ENCODE results near the gene KCNAB1. TPM values are rescaled to one million over a fixed set of nuclear protein-coding genes. Genes with fewer than 3 reads are reported as not detected.

Gene KCNAB1
- total and polyA plus RNA-seq, 2 donors (not counting 3 experiments of a cell fraction or from before 2014, with no cell fraction given), result 0.21 TPM; not detected in 1

DNA sequence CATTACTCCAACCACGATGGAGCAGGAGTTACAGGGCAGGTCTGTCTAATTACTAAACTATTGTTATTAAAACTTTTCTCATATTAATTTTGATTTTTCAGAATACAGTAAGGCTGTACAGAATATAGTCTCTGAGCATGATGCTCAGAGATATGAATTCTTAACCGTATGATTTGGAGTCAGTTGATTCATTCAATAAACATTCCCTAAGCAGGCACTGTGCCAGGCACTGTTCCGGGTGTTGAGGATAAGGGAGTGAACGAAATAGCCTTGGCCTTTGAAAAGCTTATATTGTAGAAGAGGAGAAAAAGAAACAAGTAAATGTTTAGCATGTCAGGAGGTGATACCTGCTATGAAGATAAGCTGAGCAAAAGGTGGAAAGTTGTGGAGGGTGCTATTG, 187.3 kb downstream of the KCNAB1 start:
- Histone ChIP-seq H2AFZ (ENCODE audit: low read depth, low read length) (peak overlapping the region; percentile 27), H3K9me1 (replicated peaks; ENCODE audit: control insufficient read depth, extremely low read depth, insufficient read depth, low read length) (no peaks in the 10 kb centered on the region), H3K9me3 (replicated peaks; ENCODE audit: control insufficient read depth, insufficient read depth, low read length) (no peaks in the 10 kb centered on the region), H3K4me1 (ENCODE audit: control insufficient read depth, extremely low read depth, insufficient read depth, low read length) (peaks cover 48% of the 10 kb centered on the region), H3K27ac (ENCODE audit: insufficient read depth, low read depth, low read length) (peak overlapping the region; percentile 57), H3K27me3 (ENCODE audit: control insufficient read depth in 2 of 2, insufficient read depth in 2 of 2, low read length in 2 of 2) (no peaks in the 10 kb centered on the region), H3K36me3 (ENCODE audit: control insufficient read depth in 2 of 2, extremely low read depth in 1 of 2, insufficient read depth in 2 of 2, low read length in 2 of 2) (no peaks in the 10 kb centered on the region), H3K4me2 (ENCODE audit: insufficient read depth, low read length) (peak overlapping the region; percentile 63), H4K20me1 (replicated peaks; ENCODE audit: control insufficient read depth, extremely low read depth, insufficient read depth, low read length) (no peaks in the 10 kb centered on the region), H3K79me2 (ENCODE audit: control insufficient read depth, insufficient read depth, low read length) (no peaks in the 10 kb centered on the region), H3K9ac (replicated peaks; ENCODE audit: extremely low read depth, insufficient read depth, low read length) (peak overlapping the region; percentile 24), H3K4me3 (replicated peaks in 1 of 3; ENCODE audit: insufficient read depth in 1 of 3, low read depth in 1 of 3, low read length in 3 of 3) (no peak overlapping the region)
- TF ChIP-seq JUN (IDR thresholded peaks at IDR 0.05; ENCODE audit: borderline replicate concordance, insufficient read depth, insufficient read length, low read depth), result peak; percentile 44
- peak; percentile 68 for TF ChIP-seq FOS (IDR thresholded peaks at IDR 0.05; ENCODE audit: borderline replicate concordance, insufficient read depth, low read length)
- TF ChIP-seq POLR2AphosphoS5 (IDR thresholded peaks at IDR 0.05; ENCODE audit: insufficient read depth, low read depth, low read length), result peak; percentile 35
- TF ChIP-seq EZH2 (IDR thresholded peaks at IDR 0.05; ENCODE audit: borderline replicate concordance, low read depth, low read length, severe bottlenecking), result no peak
- DNase-seq (ENCODE audit: low read depth, low spot score) (peak; percentile 89), FAIRE-seq (peak; percentile 81)
- BruUV-seq (replicated peaks), result TSS peak; percentile 25
- POLR2A ChIA-PET, result no interaction called here
- dilution Hi-C loops (cut with MboI; ENCODE audit: extremely low pct_ligation_motif_present, low sequenced_read_pairs) (no loop called here), intact Hi-C loops (cut with micrococcal nuclease) (loop anchor here (1.0 to 10.0 kb wide), 2 partner anchors 10 to 517 kb away; partner anchors contain the start of gene LEKR1)
- CTCF ChIA-PET, result interaction anchor here (0.6 to 1.6 kb wide), 7 partner anchors 10 to 202 kb away, joined by 3 to 17 read pairs (median 4); no protein-coding TSS in a partner anchor

DNA sequence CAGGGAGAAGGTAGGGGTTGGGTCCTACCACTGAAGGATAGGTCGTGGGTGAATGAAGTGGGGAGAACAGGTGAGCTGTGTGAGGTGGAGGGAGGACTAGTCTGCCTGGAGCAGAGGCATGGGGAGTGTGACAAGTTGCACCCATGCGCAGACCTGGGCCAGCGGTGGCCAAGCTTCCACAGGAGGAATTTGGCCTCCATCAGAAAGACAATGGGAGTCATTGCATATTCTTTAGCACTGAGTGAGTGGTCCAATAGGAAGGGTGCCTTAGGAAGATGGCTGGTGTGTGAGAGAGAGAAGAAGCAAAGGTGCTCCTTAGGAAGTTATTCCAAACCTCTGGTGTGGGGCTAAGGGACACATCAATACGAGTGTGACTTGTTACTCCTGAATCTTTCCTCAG, 191.1 kb downstream of the KCNAB1 start:
- Histone ChIP-seq H3K9me3 (replicated peaks; ENCODE audit: control insufficient read depth, insufficient read depth, low read length) (no peaks in the 10 kb centered on the region), H3K4me3 (replicated peaks in 1 of 3; ENCODE audit: insufficient read depth in 1 of 3, low read depth in 1 of 3, low read length in 3 of 3) (no peak overlapping the region), H4K20me1 (replicated peaks; ENCODE audit: control insufficient read depth, extremely low read depth, insufficient read depth, low read length) (no peaks in the 10 kb centered on the region), H3K9ac (replicated peaks; ENCODE audit: extremely low read depth, insufficient read depth, low read length) (no peak overlapping the region), H3K9me1 (replicated peaks; ENCODE audit: control insufficient read depth, extremely low read depth, insufficient read depth, low read length) (no peaks in the 10 kb centered on the region), H3K27ac (ENCODE audit: insufficient read depth, low read depth, low read length) (no peak overlapping the region), H3K4me1 (ENCODE audit: control insufficient read depth, extremely low read depth, insufficient read depth, low read length) (peaks cover 21% of the 10 kb centered on the region), H3K4me2 (ENCODE audit: insufficient read depth, low read length) (no peak overlapping the region), H2AFZ (ENCODE audit: low read depth, low read length) (no peak overlapping the region), H3K79me2 (ENCODE audit: control insufficient read depth, insufficient read depth, low read length) (no peaks in the 10 kb centered on the region), H3K36me3 (ENCODE audit: control insufficient read depth in 2 of 2, extremely low read depth in 1 of 2, insufficient read depth in 2 of 2, low read length in 2 of 2) (no peaks in the 10 kb centered on the region), H3K27me3 (ENCODE audit: control insufficient read depth in 2 of 2, insufficient read depth in 2 of 2, low read length in 2 of 2) (no peaks in the 10 kb centered on the region)
- FAIRE-seq, result no peak
- BruUV-seq (replicated peaks), result no TSS peak
- intact Hi-C loops (cut with micrococcal nuclease), result no loop called here
- TF ChIP-seq, protein P1, sequence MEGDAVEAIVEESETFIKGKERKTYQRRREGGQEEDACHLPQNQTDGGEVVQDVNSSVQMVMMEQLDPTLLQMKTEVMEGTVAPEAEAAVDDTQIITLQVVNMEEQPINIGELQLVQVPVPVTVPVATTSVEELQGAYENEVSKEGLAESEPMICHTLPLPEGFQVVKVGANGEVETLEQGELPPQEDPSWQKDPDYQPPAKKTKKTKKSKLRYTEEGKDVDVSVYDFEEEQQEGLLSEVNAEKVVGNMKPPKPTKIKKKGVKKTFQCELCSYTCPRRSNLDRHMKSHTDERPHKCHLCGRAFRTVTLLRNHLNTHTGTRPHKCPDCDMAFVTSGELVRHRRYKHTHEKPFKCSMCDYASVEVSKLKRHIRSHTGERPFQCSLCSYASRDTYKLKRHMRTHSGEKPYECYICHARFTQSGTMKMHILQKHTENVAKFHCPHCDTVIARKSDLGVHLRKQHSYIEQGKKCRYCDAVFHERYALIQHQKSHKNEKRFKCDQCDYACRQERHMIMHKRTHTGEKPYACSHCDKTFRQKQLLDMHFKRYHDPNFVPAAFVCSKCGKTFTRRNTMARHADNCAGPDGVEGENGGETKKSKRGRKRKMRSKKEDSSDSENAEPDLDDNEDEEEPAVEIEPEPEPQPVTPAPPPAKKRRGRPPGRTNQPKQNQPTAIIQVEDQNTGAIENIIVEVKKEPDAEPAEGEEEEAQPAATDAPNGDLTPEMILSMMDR (IDR thresholded peaks at IDR 0.05; ENCODE audit: extremely low read depth in 1 of 2, insufficient read depth in 1 of 2, low read depth in 1 of 2, low read length in 2 of 2), result no peak
- TF ChIP-seq GATA2 (IDR thresholded peaks at IDR 0.05; ENCODE audit: insufficient read depth, insufficient read length, low read depth, low read length), result no peak
- no peak for TF ChIP-seq EZH2 (IDR thresholded peaks at IDR 0.05; ENCODE audit: borderline replicate concordance, low read depth, low read length, severe bottlenecking)
- no peak for TF ChIP-seq JUN (IDR thresholded peaks at IDR 0.05; ENCODE audit: borderline replicate concordance, insufficient read depth, insufficient read length, low read depth)
- no peak for TF ChIP-seq POLR2A (IDR thresholded peaks at IDR 0.05; ENCODE audit: low read depth, low read length)
- TF ChIP-seq, protein P2, sequence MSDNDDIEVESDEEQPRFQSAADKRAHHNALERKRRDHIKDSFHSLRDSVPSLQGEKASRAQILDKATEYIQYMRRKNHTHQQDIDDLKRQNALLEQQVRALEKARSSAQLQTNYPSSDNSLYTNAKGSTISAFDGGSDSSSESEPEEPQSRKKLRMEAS (IDR thresholded peaks at IDR 0.05; ENCODE audit: insufficient read depth, insufficient read length), result no peak
- no peak for TF ChIP-seq FOS (IDR thresholded peaks at IDR 0.05; ENCODE audit: borderline replicate concordance, insufficient read depth, low read length)
- TF ChIP-seq POLR2AphosphoS5 (IDR thresholded peaks at IDR 0.05; ENCODE audit: insufficient read depth, low read depth, low read length), result no peak
- TF ChIP-seq MYC (IDR thresholded peaks at IDR 0.05; ENCODE audit: low read depth, low read length), result no peak
- DNase-seq (ENCODE audit: low read depth, low spot score), result no peak
- dilution Hi-C loops (cut with MboI; ENCODE audit: extremely low pct_ligation_motif_present, low sequenced_read_pairs), result no loop called here
- POLR2A ChIA-PET, result no interaction called here
- CTCF ChIA-PET, result interaction anchor here (1.9 kb wide), 1 partner anchor 137 kb away, joined by 5 read pairs; no protein-coding TSS in a partner anchor

Measured in endothelial cell of umbilical vein (primary cell).